ENCODE results near the gene IRF3.
"Not testable (repeated sequence)": the region's sequence is repeated elsewhere in the genome, so short reads cannot be mapped to it uniquely, and the experiment has no call there.

IRF3 gene

GRCh38 chr19:49626226-49626625 is 39.4 kb downstream of the IRF3 start:
- H3K4me3 ChIP-seq (ENCODE audit: low read length): no peak overlapping the region

GRCh38 chr19:49624967-49625910 is 40.4 kb downstream of the IRF3 start:
- TF ChIP-seq CTCF (conservative IDR thresholded peaks at IDR 0.05; ENCODE audit: low read length): no peak
- H3K4me3 ChIP-seq (ENCODE audit: low read length): no peak overlapping the region
- no peak for DNase-seq (ENCODE audit: low read depth)

More at GRCh38 chr19:49626226-49626625, 39.4 kb downstream of the IRF3 start:
- no peak for TF ChIP-seq CTCF (conservative IDR thresholded peaks at IDR 0.05; ENCODE audit: low read length)
- no peak for DNase-seq (ENCODE audit: low read depth)

GRCh38 chr19:49617860-49618259 is 47.8 kb downstream of the IRF3 start:
- DNase-seq (ENCODE audit: low read depth); H3K4me3 ChIP-seq (ENCODE audit: low read length): not testable (repeated sequence)

- no peak for DNase-seq (ENCODE audit: low read depth)
- H3K4me3 ChIP-seq (ENCODE audit: low read length): no peak overlapping the region
- TF ChIP-seq CTCF (conservative IDR thresholded peaks at IDR 0.05; ENCODE audit: low read length): no peak
Measured at GRCh38 chr19:49616945-49617344, 48.7 kb downstream of the IRF3 start.

- no peak for TF ChIP-seq CTCF (conservative IDR thresholded peaks at IDR 0.05; ENCODE audit: low read length)
- no peak overlapping the region for H3K4me3 ChIP-seq (ENCODE audit: low read length)
- DNase-seq (ENCODE audit: low read depth): no peak
Measured at GRCh38 chr19:49616532-49616931, 49.1 kb downstream of the IRF3 start.

GRCh38 chr19:49615861-49616260 is 49.8 kb downstream of the IRF3 start:
- DNase-seq (ENCODE audit: low read depth): no peak
- no peak for TF ChIP-seq CTCF (conservative IDR thresholded peaks at IDR 0.05; ENCODE audit: low read length)
- H3K4me3 ChIP-seq (ENCODE audit: low read length): no peak overlapping the region

GRCh38 chr19:49614096-49614833 is 51.4 kb downstream of the IRF3 start:
- no peak for TF ChIP-seq CTCF (conservative IDR thresholded peaks at IDR 0.05; ENCODE audit: low read length)
- no peak overlapping the region for H3K4me3 ChIP-seq (ENCODE audit: low read length)
- DNase-seq (ENCODE audit: low read depth): peak; percentile 74

Measured in AG10803 (cell line).